NCI-H187 treated with DMSO at 0.1 percent for 48 hours (cell line): ENCODE results near the gene ANO8.

Source experiments
- DNase-seq: peaks from one replicate; lab custom pipeline; 2025; lab: John Stamatoyannopoulos, UW

Gene ANO8

DNA sequence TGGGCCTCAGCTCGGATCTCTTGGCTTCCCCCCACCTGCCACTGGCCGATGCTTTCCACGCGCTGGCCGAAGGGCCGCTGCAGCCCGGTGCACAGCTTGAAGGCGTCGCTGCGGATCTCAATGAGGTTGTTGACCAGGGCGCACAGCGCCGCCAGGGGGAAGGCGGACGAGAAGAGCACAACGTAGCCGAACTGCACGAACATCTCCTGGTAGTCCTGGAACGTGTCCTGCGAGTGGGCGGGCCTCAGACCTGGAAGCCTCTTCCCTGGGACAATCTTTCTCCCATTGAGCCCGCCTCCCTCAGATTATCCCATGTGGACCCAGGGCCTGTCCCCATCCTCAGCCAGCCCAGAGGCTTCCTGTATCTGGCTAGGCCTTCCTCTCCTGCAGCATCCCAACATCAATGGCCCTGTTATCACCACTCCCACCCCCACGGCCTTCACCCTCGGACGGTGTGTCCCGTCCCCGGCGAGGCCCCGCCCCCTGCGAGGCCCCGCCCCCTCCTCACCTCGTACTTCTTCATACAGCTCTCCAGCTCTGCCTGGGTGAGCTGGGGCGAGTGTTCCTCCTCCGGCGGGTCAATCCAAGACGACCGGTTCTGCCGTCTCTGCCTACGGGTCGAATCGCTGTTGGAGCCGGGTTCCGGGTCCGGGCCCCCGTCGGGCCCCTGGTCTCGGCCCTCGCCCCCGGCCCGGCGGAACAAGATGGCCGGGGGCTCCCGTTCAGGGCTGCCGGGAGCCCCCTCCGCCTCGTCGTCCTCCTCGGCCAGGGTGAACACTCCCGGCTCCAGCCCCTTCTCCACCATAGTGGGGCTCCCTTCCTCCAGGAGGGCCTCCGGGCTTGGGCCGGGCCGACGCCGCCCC, 6.8 kb downstream of the ANO8 start:
- no peak for DNase-seq

DNA sequence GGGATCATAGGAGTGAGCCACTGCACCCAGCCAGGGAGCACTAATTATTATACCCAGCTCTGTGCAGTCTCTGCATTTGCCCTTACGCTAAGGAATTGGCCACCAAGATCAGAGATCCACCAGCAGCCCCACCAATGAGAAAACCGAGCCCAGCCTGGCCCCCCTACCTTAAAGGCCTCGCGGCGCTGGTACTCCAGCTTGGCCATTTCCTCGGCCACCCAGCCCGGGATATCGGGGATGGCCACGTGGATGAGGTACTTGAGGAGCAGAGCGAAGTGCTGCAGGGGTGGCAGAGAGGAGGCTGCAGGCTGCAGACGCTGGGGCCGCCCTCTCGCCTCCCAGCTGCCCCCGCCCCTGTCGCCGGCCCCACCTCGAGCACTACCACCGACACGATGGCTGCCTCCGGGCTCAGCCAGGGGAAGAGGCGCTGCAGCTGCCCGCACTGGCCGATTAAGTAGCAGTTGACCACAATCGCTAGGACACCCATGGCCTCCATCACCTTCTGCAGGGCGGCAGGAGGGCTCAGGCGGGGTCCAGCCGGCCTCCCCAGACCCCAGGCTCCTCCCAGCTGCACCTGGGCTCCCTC, 7.5 kb downstream of the ANO8 start:
- DNase-seq: no peak

DNA sequence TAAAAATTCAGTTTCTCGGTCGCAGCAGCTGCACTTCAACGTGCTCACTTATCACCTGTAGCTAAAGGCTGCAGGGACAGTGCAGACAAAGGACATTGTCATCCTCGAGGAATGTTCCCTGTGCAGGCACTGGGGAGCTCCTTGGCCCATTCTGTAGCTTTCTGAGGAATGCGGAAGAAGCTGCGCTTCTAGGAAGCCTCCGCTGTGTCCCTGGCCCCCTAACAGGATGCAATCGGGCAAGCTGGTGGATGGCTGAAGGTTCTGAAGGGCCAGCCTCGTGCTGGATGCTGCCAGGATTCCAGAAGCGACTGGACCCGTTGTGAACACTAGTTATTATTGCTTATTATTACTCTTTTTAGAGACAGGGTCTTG, 8.1 kb downstream of the ANO8 start:
- DNase-seq: no peak

DNA sequence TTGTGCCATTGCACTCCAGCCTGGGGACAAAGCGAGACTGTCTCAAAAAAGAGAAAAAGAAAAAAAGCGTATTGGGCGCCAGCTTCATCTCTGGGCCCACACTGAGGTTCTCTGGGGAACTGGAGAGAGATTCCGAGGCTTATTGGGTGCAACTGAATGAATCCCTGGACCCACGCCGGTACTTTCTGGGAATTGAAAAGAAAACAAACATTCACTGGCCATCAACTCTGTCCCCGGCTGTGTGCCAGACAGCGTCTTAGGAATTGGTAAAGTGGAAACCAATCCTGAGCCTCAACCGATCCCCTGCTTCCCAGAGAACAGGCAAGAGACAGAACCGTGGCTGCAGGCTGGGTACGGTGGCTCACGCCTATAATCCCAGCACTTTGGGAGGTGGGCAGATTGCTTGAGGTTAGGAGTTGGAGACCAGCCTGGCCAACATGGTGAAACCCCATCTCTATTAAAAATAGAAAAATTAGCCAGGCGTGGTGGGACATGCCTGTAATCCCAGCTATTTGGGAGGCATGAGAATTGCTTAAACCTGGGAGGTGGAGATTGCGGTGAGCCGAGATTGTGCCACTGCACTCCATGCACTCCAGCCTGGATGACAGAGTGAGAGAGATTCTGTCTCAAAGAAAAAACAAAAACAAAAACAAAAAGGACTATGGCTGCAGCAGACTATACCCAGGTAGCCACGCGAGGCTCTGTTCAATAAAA, 8.6 kb downstream of the ANO8 start:
- DNase-seq: no peak

DNA sequence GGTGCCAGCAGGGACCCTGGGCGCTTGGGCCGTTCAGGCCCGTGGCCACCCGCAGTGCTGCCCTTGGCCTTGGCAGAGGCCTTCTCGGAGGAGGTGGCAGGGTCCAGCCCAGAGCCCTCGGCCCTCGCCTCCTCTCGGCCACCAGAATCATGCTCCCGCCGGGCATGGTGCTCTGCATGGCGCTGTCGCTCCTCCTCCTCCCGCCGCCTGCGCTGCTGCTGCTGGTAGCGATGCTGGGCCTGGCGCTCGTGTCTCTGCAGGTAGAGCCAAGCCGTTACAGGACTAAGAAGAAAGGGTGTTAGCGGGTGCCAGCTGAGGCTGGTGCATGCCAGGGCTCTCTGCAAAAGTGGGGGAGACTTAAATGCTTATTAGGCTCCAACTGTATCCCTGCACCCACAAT, 9.5 kb downstream of the ANO8 start:
- DNase-seq: no peak

DNA sequence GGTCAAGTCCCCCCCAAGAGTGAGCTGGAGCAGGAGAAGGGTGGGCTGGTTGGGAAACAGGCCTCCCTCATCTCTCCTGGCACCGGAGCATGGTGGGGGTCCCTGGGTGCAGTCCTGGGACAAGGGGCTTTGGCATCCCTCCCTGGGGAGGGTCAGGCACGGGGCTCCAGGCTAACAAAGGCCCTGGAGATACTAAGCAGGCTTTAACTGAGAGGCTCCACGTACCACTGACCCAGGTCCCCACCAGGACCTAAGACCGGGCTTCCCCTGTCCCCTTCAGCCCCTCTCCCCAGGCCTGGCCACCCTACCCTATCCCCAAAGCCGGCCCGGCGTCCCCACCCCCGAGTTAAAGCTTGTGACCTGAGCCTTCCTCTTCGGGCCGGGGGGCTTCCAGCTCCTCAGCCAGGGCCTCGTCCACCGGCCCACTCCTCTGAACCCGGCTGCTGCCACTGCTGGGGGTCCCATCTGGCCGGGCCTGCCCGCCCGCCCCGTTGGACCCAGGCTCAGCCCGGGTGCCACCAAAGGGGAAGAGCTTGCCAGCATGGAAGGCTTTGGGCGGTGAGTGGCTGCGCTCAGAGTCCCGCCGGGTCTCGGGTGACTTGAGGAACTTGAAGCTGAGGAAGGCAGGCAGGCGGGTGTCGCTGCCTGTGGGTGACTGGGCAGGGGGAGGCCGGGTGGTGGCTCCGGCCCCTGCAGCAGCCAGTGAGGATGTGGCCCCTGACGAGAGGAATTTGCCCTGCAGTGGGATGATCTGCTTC, 10.1 kb downstream of the ANO8 start:
- no peak for DNase-seq

DNA sequence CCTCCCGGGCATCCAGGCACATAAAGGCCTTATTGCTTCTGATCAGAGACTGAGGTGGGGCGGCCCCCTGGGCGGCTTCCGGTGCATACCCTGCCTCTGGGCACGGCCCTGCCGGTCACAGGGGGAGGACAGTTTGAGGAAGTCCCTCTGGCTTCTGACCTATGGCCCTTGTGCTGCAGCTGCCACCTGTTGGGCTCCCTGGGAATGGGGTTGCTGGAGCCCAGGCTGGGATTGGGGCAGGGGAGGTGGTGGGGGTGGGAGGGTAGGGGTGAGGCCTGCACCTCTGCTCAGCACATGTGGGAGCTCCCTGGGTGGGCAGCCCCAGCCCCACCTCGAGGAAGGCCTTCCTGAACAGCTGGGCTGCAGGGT, 10.7 kb downstream of the ANO8 start:
- DNase-seq: no peak

DNA sequence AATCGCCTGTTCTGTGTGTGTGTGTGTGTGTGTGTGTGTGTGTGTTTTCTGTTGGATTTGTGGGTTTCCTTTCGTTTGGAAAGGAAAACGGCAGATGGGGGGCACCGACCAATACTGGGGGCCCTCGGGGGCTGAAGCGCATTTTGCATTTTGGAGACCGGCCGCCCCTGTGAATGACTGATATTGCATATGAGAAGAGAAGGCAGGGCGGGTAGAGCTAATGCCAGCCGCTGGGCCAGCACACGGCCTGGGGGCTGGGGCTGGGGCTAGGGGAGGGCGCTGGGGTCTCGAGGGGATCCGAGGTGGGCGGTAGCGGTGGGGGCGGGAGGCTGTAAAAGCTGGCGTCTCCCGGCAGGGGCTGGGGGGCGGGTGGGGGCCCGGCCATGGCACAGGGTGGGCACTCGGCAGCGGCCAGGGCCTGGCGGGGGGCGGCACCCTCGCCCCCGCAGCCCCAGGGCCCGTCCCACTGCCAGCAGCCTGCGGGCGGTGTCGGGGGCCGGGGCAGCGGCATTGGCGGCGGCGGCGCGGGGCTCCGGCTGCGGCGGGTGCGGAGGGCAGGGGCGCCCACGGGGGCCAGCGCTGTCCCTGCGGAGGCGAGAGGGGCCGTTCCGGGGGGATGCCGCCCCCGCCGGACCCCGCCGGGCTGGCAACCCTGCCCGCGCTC, 11.2 kb downstream of the ANO8 start:
- DNase-seq: no peak

DNA sequence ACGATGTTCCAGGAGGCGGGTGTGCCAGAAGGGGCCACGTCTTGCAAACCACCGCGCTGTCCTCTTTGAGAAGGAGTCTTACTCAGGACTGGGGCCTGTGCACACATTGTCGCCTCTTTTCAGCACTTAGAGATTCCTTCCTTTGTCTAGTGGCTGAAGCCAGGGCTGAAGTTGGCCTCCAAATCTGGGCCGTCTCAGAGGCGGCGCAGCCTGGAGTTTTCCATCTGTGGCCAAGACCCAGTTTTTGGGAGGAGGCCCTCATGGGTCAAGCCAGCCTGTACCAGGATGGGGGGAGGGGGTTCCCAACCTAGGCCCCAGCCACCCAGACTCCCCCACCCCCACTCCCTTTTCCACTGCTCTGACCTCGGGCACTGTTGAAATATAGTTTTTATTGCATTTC, 11.8 kb downstream of the ANO8 start:
- no peak for DNase-seq

DNA sequence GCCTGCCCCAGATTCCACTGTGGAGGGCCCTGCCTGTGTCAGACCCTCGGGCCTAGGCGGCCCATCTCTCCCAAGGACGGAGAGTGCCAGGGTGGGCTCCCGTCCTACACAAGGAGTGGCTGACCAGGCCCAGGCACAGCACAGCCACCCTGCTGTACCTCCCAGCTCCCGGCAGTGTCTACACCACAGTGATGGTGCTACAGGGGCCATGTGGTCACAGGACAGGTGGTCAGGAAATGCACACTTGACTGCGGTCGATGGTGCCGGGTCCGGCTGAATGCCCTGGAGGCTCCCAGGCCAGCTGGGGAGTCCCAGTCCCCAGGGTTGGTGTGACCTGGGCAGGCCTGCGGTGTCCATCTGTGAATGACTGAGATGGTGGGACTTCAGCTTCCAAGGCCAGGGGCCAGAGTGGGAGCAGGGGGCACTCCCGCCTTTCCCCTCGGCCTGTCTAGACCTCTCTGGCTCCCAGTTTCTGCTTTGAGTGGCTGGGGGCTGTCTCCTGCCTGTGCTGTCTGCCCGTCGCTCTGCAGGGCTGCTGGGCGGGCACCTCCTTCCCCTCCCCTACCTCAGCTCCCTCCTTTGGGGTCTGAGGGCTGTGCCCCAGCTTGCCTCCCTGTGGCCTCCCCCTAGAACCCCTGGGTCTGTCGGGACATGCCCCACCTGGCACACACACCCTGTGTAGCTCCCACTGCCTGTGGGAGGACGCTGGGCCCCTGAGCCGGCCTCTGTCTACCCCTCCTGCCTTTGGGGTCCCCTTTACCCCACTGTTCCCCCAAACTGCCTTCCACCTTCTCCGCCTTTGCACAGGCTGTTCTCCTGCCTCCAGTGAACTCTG, 12.8 kb downstream of the ANO8 start:
- no peak for DNase-seq

DNA sequence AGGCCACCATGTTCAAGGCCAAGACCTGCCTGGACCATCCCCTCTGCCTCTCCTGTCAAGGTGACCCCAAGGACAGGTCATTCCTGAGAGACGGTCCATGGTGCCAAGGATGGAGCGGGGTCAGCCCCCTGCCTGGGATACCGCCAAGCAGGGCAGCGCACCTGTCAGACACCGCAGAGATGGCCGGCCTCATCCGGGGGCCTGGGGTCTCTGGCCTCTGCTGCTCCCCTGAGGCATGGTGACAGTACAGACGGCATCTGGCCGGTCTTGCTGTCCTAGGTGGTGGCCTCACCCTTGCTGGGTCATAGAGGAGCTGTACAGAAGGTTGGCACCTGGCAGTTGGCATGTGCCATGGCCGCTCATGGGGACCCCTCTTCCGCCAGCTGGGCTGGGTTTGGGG, 14.2 kb downstream of the ANO8 start:
- no peak for DNase-seq

DNA sequence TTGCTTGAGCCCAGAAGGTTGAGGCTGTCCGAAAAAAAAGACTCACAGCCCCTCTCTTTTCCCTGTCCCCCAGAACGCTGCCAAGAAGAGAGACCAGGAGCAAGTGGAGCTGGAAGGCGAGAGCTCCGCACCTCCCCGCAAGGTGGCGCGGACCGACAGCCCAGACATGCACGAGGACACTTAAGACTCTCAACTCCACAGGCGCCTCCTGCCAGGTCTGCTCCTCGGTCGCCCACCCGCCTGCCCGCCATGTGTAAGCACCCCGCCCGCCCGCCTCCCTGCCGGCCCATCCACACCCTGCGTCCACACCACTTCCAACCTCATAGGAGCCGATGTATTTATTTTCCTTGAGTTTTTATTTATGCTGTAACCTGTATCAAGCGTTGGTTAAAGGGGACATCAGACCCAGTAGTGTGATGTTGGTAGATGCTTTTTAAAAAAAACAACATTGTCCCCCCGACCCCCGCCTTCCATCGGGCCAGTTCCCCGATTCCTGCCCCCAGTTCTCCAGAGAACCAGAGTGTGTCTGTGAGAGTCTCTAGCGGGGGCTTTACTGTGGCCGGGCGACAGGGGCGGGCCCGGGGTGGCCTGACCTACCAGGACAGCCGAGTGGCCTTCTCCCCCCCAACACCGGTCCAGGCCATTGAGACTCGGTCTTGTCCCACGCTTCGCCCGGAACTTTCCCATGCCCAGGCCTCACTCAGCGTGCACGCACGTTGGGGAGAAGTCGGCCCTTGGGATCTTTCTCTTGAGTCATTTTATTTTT, 15.0 kb downstream of the ANO8 start:
- no peak for DNase-seq

DNA sequence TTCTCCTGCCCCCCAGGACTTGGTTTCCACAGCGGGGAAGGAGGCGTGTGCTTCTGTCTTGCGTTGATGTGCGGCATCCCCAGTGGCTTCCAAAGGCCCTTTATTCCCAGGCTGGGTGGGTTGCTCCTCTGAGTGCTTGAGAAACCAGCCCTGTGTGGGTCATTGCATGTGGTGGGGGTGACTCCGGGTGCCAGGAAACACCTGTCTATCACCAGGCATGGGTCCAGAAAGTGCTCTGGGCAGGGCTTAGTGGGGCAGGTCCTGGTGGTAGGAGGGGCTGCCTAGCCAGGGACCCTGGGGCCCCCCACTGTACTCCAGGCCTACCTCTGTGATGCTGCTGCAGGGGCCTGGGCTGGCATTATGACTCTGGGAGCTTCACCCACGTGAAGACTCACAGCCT, 15.7 kb downstream of the ANO8 start:
- no peak for DNase-seq

DNA sequence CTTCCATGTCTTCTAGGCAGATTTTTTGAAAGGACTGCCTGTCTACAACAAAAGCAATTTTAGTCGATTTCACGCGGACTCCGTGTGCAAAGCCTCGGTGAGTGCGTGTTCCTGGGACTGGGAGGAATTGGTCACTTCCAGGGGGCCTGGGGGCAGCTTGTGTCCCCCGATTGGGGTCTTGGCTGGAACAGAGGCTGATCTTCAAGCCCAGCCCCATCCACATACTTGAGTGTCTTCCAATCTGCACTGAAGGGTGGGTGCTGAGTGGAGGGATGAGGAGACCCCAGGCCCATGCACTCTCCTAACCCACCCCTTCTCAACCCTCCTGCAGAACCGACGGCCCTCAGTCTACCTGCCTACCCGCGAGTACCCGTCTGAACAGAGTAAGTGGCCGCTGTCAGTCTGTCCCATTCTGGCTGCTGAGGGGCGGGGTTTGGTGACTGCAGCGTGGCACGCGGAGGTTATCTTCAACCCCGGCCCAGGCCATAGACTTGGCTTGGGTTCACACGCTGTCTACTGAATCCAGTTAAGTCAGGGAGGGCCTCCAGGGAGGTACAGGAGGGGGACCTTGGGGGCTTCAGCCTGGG, 20.6 kb downstream of the ANO8 start:
- DNase-seq: no peak

DNA sequence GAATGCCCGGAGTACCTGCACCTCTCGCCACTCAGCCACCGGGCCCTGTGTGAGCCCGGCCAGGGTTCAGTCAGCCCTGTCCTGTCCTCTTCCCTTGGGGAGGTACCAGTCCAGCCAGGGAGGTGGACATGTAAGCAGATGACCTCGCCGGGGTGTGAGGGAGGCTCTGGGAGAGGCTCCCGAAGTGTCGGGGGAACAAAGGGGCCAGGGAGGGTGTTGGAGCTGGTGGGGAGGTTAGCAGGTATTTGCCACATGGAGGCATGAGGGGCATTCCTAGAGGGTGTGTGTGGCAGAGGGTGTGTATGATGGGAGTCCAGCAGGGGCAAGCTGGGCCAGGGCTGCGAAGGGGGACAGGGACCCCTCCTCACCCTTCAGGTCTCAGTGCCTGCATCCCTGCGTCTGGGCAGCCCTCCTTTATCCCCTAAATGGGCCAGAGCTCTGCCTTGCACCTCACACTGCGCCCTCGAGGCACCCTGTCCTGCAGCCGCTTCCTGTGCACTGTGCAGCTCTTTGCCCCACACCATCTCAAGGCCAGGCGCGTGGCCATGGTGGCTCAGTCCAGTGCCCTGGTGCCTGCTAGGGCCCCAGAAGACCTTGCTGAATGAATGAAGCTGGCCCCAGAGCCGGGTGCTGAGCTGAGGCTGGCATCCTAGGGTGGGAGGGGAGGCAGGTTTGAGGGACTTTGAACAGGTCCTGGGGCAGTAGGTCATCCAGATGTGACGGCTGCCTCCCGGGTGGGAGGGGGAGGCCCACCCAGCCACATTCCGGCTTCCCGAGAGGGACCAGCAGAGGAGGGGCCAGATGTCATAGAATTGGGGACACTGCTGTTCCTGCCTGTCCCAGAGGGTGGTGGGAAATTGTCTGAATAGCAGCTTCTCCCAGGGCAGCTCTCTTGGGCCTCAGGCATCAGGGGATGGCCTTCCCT, 22.2 kb downstream of the ANO8 start:
- no peak for DNase-seq

DNA sequence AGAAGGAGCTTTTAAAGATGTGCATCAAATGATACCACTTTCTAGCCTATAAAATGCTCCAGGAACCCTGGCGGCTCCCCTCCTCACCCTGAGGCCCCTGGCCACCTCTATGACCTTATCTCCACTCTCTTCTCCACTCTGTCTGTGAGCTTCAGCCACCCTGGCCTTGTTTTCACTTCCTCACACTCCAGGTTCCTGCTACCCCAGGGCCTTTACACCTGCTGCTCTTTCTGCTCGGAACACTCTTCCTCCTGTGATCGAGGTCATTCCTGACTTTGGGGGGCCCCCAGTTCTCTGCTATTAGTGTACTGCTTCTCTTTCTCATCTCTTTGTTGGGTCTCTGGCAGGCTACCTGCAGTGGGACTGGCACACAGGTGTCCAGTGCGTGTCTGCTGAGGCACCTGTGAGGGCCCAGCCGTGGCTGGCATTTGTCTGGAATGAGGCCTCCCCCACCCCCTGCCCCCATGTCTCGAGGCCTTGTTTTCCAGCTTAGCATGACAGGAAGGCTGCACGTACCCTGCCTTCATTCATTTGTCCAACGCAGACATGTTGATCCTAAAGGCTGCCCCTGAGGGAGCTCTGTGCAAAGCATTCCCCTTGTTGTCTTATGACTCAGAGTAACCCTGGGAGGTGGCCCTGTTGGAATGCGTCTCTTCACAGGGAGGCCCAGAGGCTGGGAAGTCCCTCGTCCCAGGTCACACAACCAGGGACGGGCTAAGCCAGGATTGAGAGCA, 23.0 kb downstream of the ANO8 start:
- DNase-seq: no peak

DNA sequence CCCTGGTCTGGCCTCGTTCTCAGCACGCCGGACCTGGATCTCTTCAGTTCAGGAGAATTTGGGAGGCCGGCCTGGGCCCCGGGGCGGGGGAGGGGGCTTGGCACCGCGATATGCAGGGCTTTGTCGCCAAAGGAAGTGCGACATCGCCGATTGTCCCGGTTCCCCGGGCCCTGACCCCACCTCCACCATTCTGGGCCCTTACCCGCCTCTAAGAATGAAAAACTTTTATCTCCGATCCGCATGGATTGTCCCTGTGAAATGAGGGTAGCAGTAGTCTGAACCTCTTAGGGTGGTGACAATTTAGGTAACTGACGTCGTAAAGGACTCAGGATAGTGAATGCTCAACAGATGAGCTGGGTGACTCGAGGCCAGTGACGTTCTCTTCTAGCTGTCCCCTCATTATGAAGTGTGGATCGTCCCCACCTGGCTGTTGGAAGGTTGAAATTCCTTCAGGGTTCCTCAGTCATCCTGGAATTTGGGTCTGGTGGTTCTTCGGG, 24.6 kb downstream of the ANO8 start:
- no peak for DNase-seq
